ENCODE measurements around the gene KLHL41. TPM values are rescaled to one million over a fixed set of nuclear protein-coding genes. Genes with fewer than 3 reads are reported as not detected.

KLHL41 gene
- total RNA-seq, 3 donors from 2014 or later (not counting 1 experiment from before 2014, with no cell fraction given): not detected

DNA sequence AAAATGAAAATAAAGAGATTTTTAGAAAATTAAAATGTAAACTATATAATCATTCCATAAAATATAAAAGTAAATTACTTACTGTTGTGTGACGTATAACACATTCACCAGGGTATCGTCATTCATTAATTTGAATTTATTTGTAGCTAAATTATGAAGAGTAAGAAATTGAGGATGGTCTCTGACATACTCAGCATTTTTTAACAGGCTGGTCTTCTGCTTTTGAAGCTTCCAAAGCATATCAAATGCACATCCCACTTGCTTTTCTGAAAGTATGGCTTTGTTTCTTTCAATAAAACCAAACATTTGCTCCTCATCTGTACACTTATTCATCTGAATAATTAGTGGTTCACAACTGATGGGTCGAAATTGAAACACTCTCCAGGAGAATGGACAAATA lies 62.1 kb downstream of the KLHL41 start:
- TF ChIP-seq, protein P1, sequence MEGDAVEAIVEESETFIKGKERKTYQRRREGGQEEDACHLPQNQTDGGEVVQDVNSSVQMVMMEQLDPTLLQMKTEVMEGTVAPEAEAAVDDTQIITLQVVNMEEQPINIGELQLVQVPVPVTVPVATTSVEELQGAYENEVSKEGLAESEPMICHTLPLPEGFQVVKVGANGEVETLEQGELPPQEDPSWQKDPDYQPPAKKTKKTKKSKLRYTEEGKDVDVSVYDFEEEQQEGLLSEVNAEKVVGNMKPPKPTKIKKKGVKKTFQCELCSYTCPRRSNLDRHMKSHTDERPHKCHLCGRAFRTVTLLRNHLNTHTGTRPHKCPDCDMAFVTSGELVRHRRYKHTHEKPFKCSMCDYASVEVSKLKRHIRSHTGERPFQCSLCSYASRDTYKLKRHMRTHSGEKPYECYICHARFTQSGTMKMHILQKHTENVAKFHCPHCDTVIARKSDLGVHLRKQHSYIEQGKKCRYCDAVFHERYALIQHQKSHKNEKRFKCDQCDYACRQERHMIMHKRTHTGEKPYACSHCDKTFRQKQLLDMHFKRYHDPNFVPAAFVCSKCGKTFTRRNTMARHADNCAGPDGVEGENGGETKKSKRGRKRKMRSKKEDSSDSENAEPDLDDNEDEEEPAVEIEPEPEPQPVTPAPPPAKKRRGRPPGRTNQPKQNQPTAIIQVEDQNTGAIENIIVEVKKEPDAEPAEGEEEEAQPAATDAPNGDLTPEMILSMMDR (IDR thresholded peaks at IDR 0.05): no peak
- intact Hi-C loops (cut with micrococcal nuclease): no loop called here
- H3K4me3 Mint-ChIP-seq: no peak overlapping the region
- H3K27ac ChIP-seq (ENCODE audit: low read length): no peak overlapping the region
- H3K4me3 ChIP-seq (ENCODE audit: low read length): no peak overlapping the region
- ATAC-seq: no peak
- no peak overlapping the region for H3K27ac Mint-ChIP-seq
- H3K4me1 ChIP-seq (ENCODE audit: control insufficient read depth, insufficient read depth, low read length): peaks cover 5% of the 10 kb centered on the region
- H3K27me3 Mint-ChIP-seq (ENCODE audit: low read depth in 2 of 2): no peaks in the 10 kb centered on the region
- no peak for DNase-seq
- 100% methylated on average over 2 of the region's 3 CpGs for WGBS (ENCODE audit: insufficient coverage)
- H3K9me3 Mint-ChIP-seq: no peaks in the 10 kb centered on the region
- no peaks in the 10 kb centered on the region for H3K9me3 ChIP-seq (ENCODE audit: control insufficient read depth, insufficient read depth, low read length)
- peaks cover 12 to 18% of the 10 kb centered on the region in 2 donors for H3K4me1 Mint-ChIP-seq
- no peaks in the 10 kb centered on the region for H3K36me3 Mint-ChIP-seq
- no peaks in the 10 kb centered on the region for H3K36me3 ChIP-seq (ENCODE audit: control insufficient read depth, insufficient read depth, low read length)
- H3K27me3 ChIP-seq (ENCODE audit: control insufficient read depth, insufficient read depth, low read length): no peaks in the 10 kb centered on the region

DNA sequence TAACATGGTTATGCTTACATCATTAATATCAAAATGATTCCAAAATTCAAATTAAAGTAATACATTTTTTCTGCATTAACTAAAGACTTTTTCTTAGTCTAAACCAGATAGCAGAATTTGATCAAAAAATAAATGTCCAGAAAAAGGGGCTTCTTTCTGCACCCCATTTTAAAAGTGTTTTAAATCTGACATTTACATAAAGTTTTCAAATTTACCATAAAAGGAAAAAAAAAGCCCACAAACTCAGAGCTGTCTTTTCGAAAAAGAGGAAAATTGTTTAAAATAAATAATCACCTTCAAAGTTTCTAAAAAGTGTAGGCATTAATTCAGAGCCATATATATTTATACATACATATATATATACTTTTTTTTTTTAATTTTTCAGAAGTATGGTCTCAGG lies 62.7 kb downstream of the KLHL41 start:
- H3K9me3 Mint-ChIP-seq: no peaks in the 10 kb centered on the region
- H3K4me3 ChIP-seq (ENCODE audit: low read length): no peak overlapping the region
- WGBS (ENCODE audit: insufficient coverage): no CpG with 5 or more reads among the region's 1 CpG
- H3K36me3 Mint-ChIP-seq: no peaks in the 10 kb centered on the region
- intact Hi-C loops (cut with micrococcal nuclease): no loop called here
- no peak for DNase-seq
- H3K27ac ChIP-seq (ENCODE audit: low read length): no peak overlapping the region
- peaks cover 5% of the 10 kb centered on the region for H3K4me1 ChIP-seq (ENCODE audit: control insufficient read depth, insufficient read depth, low read length)
- H3K27me3 ChIP-seq (ENCODE audit: control insufficient read depth, insufficient read depth, low read length): no peaks in the 10 kb centered on the region
- H3K9me3 ChIP-seq (ENCODE audit: control insufficient read depth, insufficient read depth, low read length): no peaks in the 10 kb centered on the region
- no peaks in the 10 kb centered on the region for H3K27me3 Mint-ChIP-seq (ENCODE audit: low read depth in 2 of 2)
- TF ChIP-seq, protein P1 (IDR thresholded peaks at IDR 0.05): no peak
- peaks cover 12 to 18% of the 10 kb centered on the region in 2 donors for H3K4me1 Mint-ChIP-seq
- H3K4me3 Mint-ChIP-seq: no peak overlapping the region
- no peak overlapping the region for H3K27ac Mint-ChIP-seq
- H3K36me3 ChIP-seq (ENCODE audit: control insufficient read depth, insufficient read depth, low read length): no peaks in the 10 kb centered on the region
- no peak for ATAC-seq

DNA sequence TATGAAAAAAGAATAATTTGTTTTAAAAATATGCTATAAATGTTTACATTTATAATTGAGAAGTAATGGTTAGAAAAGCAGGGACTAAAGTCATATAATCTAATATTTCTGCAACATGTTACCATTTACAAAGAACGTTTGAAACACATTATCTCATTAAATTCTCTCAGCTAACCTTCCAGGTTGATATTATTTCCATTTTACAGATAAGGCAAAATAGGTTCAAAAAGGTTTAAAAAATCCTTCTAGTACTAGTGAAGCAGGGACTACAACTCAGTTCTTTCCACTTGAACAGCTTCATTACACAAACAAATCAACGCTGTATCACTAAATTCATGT lies 63.3 kb downstream of the KLHL41 start:
- TF ChIP-seq, protein P1 (IDR thresholded peaks at IDR 0.05): no peak
- peaks cover 12 to 18% of the 10 kb centered on the region in 2 donors for H3K4me1 Mint-ChIP-seq
- Histone ChIP-seq H3K27me3 (ENCODE audit: control insufficient read depth, insufficient read depth, low read length) (no peaks in the 10 kb centered on the region), H3K27ac (ENCODE audit: low read length) (peak overlapping the region; percentile 68), H3K4me3 (ENCODE audit: low read length) (peak overlapping the region; percentile 89), H3K9me3 (ENCODE audit: control insufficient read depth, insufficient read depth, low read length) (no peaks in the 10 kb centered on the region), H3K36me3 (ENCODE audit: control insufficient read depth, insufficient read depth, low read length) (no peaks in the 10 kb centered on the region), H3K4me1 (ENCODE audit: control insufficient read depth, insufficient read depth, low read length) (peaks cover 5% of the 10 kb centered on the region)
- H3K36me3 Mint-ChIP-seq: no peaks in the 10 kb centered on the region
- no peaks in the 10 kb centered on the region for H3K27me3 Mint-ChIP-seq (ENCODE audit: low read depth in 2 of 2)
- intact Hi-C loops (cut with micrococcal nuclease): loop anchor here (1.0 kb wide), 1 partner anchor 12 kb away; the partner anchor contains the start of gene PPIG
- WGBS (ENCODE audit: insufficient coverage): 23% methylated on average over 1 of the region's 2 CpGs
- no peaks in the 10 kb centered on the region for H3K9me3 Mint-ChIP-seq
- DNase-seq (no peak), ATAC-seq (no peak)
- H3K27ac Mint-ChIP-seq: peak overlapping the region; percentile 91 to 93
- H3K4me3 Mint-ChIP-seq: peak overlapping the region; percentile 98
